Measurements from ENCODE around the gene PSD2. TPM values are rescaled to one million over a fixed set of nuclear protein-coding genes. Genes with fewer than 3 reads are reported as not detected.

Gene PSD2
- total and polyA plus RNA-seq, 8 donors: 0.06 to 0.66 (median 0.16) TPM

DNA sequence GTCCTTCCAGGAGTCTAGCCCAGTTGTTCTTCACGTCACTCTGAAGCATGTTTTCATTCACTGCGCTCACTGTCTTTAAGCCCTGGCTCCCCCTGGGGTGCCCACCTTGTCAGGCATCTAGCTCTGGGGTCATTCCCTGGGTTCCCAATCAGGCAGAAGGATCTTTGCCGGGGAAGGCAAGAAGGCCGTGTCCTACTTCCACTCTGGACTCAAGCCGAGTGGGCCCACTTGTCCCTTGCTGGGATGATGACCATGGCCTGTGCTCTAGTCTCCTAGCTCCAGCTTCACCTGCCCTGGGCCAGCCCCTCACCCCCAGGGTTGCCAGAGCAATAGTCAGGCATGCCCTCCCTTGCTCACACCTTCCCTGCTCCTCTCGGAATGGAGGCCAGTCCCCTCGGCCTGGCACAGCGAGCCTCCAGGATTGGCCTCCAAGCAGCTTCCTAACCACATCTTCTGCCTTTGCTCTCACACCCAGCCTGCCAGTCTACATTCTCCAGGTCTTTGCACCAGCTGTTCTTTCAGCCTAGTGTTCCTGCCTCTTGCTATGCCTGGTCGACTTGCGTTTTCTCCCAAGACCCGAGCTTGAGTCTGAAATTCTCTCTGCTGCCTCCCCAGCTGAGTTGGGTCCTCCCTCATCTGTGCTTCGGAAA, 32.2 kb upstream of the PSD2 start:
- Histone ChIP-seq H3K27me3 (no peaks in the 10 kb centered on the region), H3K4me3 (no peak overlapping the region), H3K36me3 (no peaks in the 10 kb centered on the region), H3K27ac (no peak overlapping the region), H3K4me1 (peaks cover 0 to 7% (median 7%) of the 10 kb centered on the region in 3 donors), H3K9me3 (no peaks in the 10 kb centered on the region)
- TF ChIP-seq CTCF (IDR thresholded peaks at IDR 0.05): no peak
- intact Hi-C loops (cut with DNase I): loop anchor here in 2 of 3 donors (5.0 to 10.0 kb wide), 2 partner anchors 129 to 336 kb away; no protein-coding TSS in a partner anchor
- no peak for ATAC-seq
- FAIRE-seq: no peak
- 78 to 80% methylated on average over 12 of the region's 12 CpGs for WGBS, 2 donors
- DNase-seq: peak in 1 of 6 donors; percentile 41

GRCh38 chr5:139763930-139764791, 31.4 kb upstream of the PSD2 start:
- no peaks in the 10 kb centered on the region for H3K36me3 ChIP-seq
- no peak overlapping the region for H3K4me3 ChIP-seq
- DNase-seq (peak in 1 of 6 donors; percentile 57), ATAC-seq (no peak), FAIRE-seq (no peak)
- no peak overlapping the region for H3K27ac ChIP-seq
- no peak for TF ChIP-seq CTCF (IDR thresholded peaks at IDR 0.05)
- no peaks in the 10 kb centered on the region for H3K9me3 ChIP-seq
- intact Hi-C loops (cut with DNase I): loop anchor here (2.0 to 10.0 kb wide), 3 partner anchors 129 to 337 kb away; no protein-coding TSS in a partner anchor
- no peaks in the 10 kb centered on the region for H3K27me3 ChIP-seq
- peaks cover 0 to 7% (median 7%) of the 10 kb centered on the region in 3 donors for H3K4me1 ChIP-seq
- WGBS, 2 donors: 27 to 33% methylated on average over 35 to 45 of the region's 45 CpGs

DNA sequence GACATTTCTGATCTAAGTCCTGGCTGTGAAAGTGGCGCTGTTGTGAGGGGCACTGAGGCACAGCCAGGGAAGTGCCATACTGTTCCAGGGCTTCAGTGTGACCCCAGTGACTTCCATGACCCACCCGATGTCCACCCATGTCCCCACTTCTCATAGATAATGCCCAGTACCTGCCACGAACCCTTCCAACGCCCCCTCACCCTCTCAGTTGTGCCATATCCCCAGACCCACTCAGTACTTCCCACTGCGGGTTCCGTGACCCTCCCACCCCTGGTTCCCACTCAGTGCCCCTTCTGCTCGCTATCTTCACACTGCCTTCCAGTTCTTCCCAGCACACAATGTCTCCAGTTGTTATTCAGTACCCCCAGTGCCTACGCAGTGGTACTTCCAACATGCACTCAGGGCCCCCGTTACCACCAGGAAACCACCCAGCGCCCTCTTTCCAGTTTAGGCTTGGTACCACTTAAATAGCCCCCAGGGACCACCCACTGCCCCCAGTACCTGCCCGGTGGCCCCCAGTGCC, 30.7 kb upstream of the PSD2 start:
- no peaks in the 10 kb centered on the region for H3K27me3 ChIP-seq
- no peak for DNase-seq
- TF ChIP-seq CTCF (IDR thresholded peaks at IDR 0.05): no peak
- no peaks in the 10 kb centered on the region for H3K36me3 ChIP-seq
- no peaks in the 10 kb centered on the region for H3K4me1 ChIP-seq
- WGBS, 2 donors: 49% methylated on average over 11 of the region's 11 CpGs
- H3K27ac ChIP-seq: no peak overlapping the region
- intact Hi-C loops (cut with DNase I): loop anchor here (2.0 to 10.0 kb wide), 3 partner anchors 130 to 338 kb away; no protein-coding TSS in a partner anchor
- H3K4me3 ChIP-seq: no peak overlapping the region
- no peak for ATAC-seq
- FAIRE-seq: no peak
- H3K9me3 ChIP-seq: no peaks in the 10 kb centered on the region

- H3K4me3 ChIP-seq: peak overlapping the region; percentile 20 to 55 (median 48)
- DNase-seq: peak; percentile 55 to 94 (median 78)
- intact Hi-C loops (cut with DNase I): loop anchor here (2.0 to 10.0 kb wide), 3 partner anchors 131 to 133 kb away; no protein-coding TSS in a partner anchor
- H3K27ac ChIP-seq: no peak overlapping the region
- TF ChIP-seq CTCF (IDR thresholded peaks at IDR 0.05): peak; percentile 92 to 96 (median 95)
- no peaks in the 10 kb centered on the region for H3K4me1 ChIP-seq
- no peak for FAIRE-seq
- 9 to 11% methylated on average over 39 to 46 of the region's 46 CpGs for WGBS, 2 donors
- no peaks in the 10 kb centered on the region for H3K9me3 ChIP-seq
- no peaks in the 10 kb centered on the region for H3K27me3 ChIP-seq
- no peaks in the 10 kb centered on the region for H3K36me3 ChIP-seq
- peak; percentile 91 to 96 (median 96) for ATAC-seq
Measured at GRCh38 chr5:139765409-139766217, 30.0 kb upstream of the PSD2 start.

Measured in pancreas (tissue), 10 donors.